Motor neuron (in vitro differentiated cells): Measurements from ENCODE around the gene LRRC37B. TPM values are rescaled to one million over a fixed set of nuclear protein-coding genes. Genes with fewer than 3 reads are reported as not detected.
"Not testable (repeated sequence)": the region's sequence is repeated elsewhere in the genome, so short reads cannot be mapped to it uniquely, and the experiment has no call there.

ENCODE experiments used
- ATAC-seq, 8 experiments: fragments of 200-7000 bp; cut with Tn5 transposase; replicated peaks in 6 of 8; 2 replicates each; pipeline ENCODE4 v1.8.0; 2021; ENCODE audit warnings: mild to moderate bottlenecking in 8 of 8, moderate library complexity in 8 of 8
- H3K27ac ChIP-seq, 2 donors: fragments of 250-450 bp; sonication (Bioruptor Pico); 2 replicates each; pipeline ENCODE4 v1.9.0; 2021; ENCODE audit warnings: antibody characterized with exemption in 2 of 2, mild to moderate bottlenecking in 2 of 2, moderate library complexity in 1 of 2
- H3K4me1 ChIP-seq, 2 donors: fragments of 250-450 bp; sonication (Bioruptor Pico); replicated peaks in 1 of 2; 2 replicates each; pipeline ENCODE4 v1.6.1; 2021; ENCODE audit warnings: antibody characterized with exemption in 2 of 2, mild to moderate bottlenecking in 2 of 2, moderate library complexity in 1 of 2
- H3K4me3 ChIP-seq, 5 donors: fragments of 250-450 bp; sonication (Bioruptor Pico); 2 replicates each; pipeline ENCODE4 v1.9.0; 2021; ENCODE audit warnings: antibody characterized with exemption in 5 of 5, mild to moderate bottlenecking in 5 of 5, moderate library complexity in 4 of 5
- WGBS, 10 experiments: fragments of 450-650 bp; shearing (Covaris generic); methylation state at CpG; one replicate each; pipeline ENCODE4 v1.0.0; 2022; 5-methylcytosine and 5-hydroxymethylcytosine counted together
- in situ Hi-C, 9 experiments: fragments of 400-800 bp; cut with MboI; loops; one replicate each; pipeline ENCODE4 v1.15.0; 2021; ENCODE audit warnings: low sequenced_read_pairs in 9 of 9, low pct_unique_long_range_greater_than_20kb in 2 of 9; ENCODE audit not compliant: unreplicated experiment in 9 of 9
- total RNA-seq, 8 experiments: library from RNA; unstranded; fragments of 300-600 nt; gene quantifications; 2 replicates each; pipeline versions ENCODE4 v1.2.3 to v1.2.4, GENCODE V29; 2022

The LRRC37B gene
- total RNA-seq: 10 to 100 TPM in 7 of 8 experiments, 1 to 10 TPM in 1; 7.3 to 26.1 (median 20.4) TPM

GRCh38 chr17:32006957-32007462 lies at the start of gene LRRC37B:
Gene LRRC37B, plus strand, starts transcription at chr17:32007383. Its CDS starts 14,010 bp downstream, at chr17:32021393.
- H3K4me1 ChIP-seq: peaks cover 0 to 4% of the 10 kb centered on the region in 2 donors
- H3K27ac ChIP-seq: peak within 1 kb of the TSS; percentile 72 to 86
- WGBS, 10 experiments: no CpG with 5 or more reads among the region's 51 CpGs
- in situ Hi-C loops: no loop called here
- peak; percentile 93 to 97 (median 97) for ATAC-seq
- peak within 1 kb of the TSS; percentile 72 to 96 (median 87) for H3K4me3 ChIP-seq

- ATAC-seq, H3K4me1 ChIP-seq, H3K4me3 ChIP-seq, H3K27ac ChIP-seq: not testable (repeated sequence)
- 75 to 100% (median 97%) methylated on average over 1 to 5 of the region's 8 CpGs; no CpG with 5 or more reads in 2 of the 10 experiments for WGBS, 10 experiments
- in situ Hi-C loops: loop anchor here in 1 of 9 experiments (25.0 kb wide), 1 partner anchor 1202 kb away; no protein-coding TSS in a partner anchor
Measured at GRCh38 chr17:31964131-31964530, 43.1 kb upstream of the LRRC37B start.

DNA sequence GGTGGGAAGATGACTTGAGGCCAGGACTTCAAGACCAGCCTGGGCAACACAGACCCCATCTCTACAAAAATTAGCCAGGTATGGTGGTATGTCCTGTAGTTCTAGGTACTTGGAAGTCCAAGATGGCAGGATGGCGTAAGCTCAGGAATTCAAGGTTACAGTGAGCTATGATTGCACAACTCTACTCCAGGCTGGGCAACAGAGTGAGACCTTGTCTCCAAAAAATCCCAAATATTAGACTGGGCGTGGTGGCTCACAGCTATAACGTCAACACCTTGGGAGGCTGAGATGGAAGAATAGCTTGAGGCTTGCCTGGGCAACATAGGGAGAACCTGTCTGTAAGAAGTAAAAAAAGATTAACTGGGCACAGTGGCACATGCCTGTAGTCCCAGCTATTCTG lies 39.5 kb upstream of the LRRC37B start:
- in situ Hi-C loops: loop anchor here in 1 of 9 experiments (25.0 kb wide), 1 partner anchor 1205 kb away; no protein-coding TSS in a partner anchor
- ATAC-seq: no peak
- no peak overlapping the region for H3K4me3 ChIP-seq
- 93 to 100% (median 100%) methylated on average over 1 to 3 of the region's 3 CpGs; no CpG with 5 or more reads in 5 of the 10 experiments for WGBS, 10 experiments
- no peak overlapping the region for H3K27ac ChIP-seq
- H3K4me1 ChIP-seq: no peaks in the 10 kb centered on the region

DNA sequence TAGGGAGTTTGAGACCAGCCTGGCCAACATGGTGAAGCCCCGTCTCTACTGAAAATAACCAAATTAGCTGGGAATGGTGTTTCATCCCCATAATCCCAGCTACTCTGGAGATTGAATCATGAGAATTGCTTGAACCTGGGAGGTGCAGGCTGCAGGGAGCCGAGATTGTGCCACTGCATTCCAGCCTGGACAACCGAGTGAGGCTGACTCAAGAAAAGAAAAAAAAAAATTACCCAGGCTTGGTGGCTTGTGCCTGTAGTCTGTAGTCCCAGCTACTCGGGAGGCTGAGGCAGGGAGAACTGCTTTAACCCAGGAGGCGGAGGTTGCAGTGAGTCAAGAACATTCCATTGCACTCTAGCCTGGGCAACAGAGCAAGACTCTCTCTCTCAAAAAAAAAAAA lies 36.8 kb upstream of the LRRC37B start:
- in situ Hi-C loops: loop anchor here in 1 of 9 experiments (25.0 kb wide), 1 partner anchor 1208 kb away; no protein-coding TSS in a partner anchor
- not testable (repeated sequence) for H3K4me1 ChIP-seq, H3K4me3 ChIP-seq, H3K27ac ChIP-seq, ATAC-seq
- WGBS, 10 experiments: 62 to 100% (median 91%) methylated on average over 1 to 5 of the region's 5 CpGs; no CpG with 5 or more reads in 2 of the 10 experiments

GRCh38 chr17:31974269-31975071 lies 32.7 kb upstream of the LRRC37B start:
- in situ Hi-C loops: loop anchor here in 1 of 9 experiments (25.0 kb wide), 1 partner anchor 1212 kb away; no protein-coding TSS in a partner anchor
- H3K4me3 ChIP-seq, H3K4me1 ChIP-seq, H3K27ac ChIP-seq, ATAC-seq: not testable (repeated sequence)
- 92 to 100% (median 98%) methylated on average over 1 to 11 of the region's 14 CpGs; no CpG with 5 or more reads in 4 of the 10 experiments for WGBS, 10 experiments

DNA sequence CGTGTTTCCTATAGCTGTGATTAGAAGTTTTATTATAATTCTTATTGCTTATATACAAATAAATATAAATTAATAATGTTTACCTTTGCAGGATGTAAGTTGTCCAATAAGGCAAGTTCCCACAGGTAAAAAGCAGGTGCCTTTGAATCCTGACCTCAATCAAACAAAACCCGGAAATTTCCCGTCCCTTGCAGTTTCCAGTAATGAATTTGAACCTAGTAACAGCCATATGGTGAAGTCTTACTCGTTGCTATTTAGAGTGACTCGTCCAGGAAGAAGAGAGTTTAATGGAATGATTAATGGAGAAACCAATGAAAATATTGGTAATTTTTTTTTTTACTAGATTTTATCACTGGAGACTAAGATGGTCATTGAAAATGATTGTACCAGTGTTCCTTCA lies 31.8 kb upstream of the LRRC37B start:
- WGBS, 10 experiments: 48 to 100% (median 83%) methylated on average over 1 to 3 of the region's 5 CpGs; no CpG with 5 or more reads in 3 of the 10 experiments
- in situ Hi-C loops, H3K4me3 ChIP-seq, H3K27ac ChIP-seq, H3K4me1 ChIP-seq, ATAC-seq: not testable (repeated sequence)

GRCh38 chr17:31991821-31992220 lies 15.4 kb upstream of the LRRC37B start:
- WGBS, 10 experiments: 90 to 100% (median 100%) methylated on average over 1 to 8 of the region's 8 CpGs; no CpG with 5 or more reads in 4 of the 10 experiments
- H3K4me3 ChIP-seq, ATAC-seq, H3K4me1 ChIP-seq, H3K27ac ChIP-seq, in situ Hi-C loops: not testable (repeated sequence)

GRCh38 chr17:31997005-31997404 lies 10.2 kb upstream of the LRRC37B start:
- Histone ChIP-seq H3K27ac (no peak overlapping the region), H3K4me3 (no peak overlapping the region), H3K4me1 (no peaks in the 10 kb centered on the region)
- in situ Hi-C loops: no loop called here
- ATAC-seq: no peak
- WGBS, 10 experiments: 75 to 100% (median 94%) methylated on average over 1 to 5 of the region's 6 CpGs

DNA sequence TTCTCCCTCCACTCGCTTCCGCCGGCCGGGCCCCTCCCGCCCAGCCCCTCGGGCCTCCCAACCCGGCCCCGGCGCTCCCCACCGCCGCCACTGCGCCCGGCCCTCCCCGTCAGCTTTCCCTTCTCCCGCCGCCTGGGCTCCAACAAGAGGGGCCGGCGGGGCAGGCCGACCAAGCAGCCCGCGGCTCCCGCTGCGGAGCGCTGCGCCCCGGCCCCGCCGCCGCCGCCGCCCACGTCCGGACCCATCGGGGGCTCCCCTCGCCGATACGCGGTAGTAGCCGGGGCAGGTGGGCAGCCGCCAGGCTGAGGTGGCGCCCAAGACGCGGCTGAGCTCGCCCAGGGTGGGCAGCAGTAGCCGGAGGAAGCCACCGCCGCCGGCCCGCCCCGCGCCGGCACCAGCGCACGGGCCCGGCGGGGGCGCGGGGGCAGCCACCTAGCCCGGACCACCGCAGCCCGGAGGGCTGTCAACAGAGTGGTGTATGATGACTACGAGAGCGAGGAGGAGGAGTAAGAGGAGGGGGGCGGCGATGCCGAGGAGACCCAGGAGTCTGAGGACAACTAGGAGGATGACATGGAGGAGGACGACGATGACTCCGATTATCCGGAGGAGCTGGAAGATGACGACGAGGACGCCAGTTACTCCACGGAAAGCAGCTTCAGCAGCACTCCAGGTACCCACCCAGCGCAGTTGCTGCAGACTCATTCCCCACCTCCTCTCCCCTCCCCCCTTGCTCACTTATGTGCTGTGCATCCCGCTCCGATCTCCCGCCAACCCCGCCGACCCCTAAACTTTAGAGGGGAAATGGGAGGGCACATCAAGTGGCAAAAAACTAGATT lies 498 bp downstream of the LRRC37B start:
- peak; percentile 69 to 80 (median 76) for ATAC-seq
- in situ Hi-C loops: no loop called here
- Histone ChIP-seq H3K4me1 (peaks cover 0 to 4% of the 10 kb centered on the region in 2 donors), H3K27ac (peak overlapping the region; percentile 72 to 86), H3K4me3 (peak overlapping the region; percentile 72 to 96 (median 87))
- 0% methylated on average over 1 to 7 of the region's 80 CpGs; no CpG with 5 or more reads in 6 of the 10 experiments for WGBS, 10 experiments

DNA sequence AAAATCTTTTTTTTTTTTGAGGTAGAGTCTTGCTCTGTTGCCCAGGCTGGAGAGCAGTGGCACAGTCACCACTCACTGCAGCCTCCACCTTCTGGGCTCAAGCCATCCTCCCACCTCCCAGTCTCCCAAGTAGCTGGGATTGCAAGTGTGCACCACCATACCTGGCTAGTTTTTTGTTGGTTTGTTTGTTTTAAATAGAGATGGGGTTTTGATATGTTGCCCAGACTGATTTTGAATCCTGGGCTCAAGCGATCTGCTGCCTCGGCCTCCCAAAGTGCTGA lies 2.0 kb downstream of the LRRC37B start:
- in situ Hi-C loops: no loop called here
- 90 to 100% (median 97%) methylated on average over 1 to 2 of the region's 2 CpGs; no CpG with 5 or more reads in 6 of the 10 experiments for whole genome bisulfite sequencing, 10 experiments
- Histone ChIP-seq H3K4me1 (peaks cover 0 to 4% of the 10 kb centered on the region in 2 donors), H3K27ac (no peak overlapping the region), H3K4me3 (peak overlapping the region in 3 of 5 donors; percentile 72 to 96 (median 92))
- no peak for ATAC-seq

- no peak for ATAC-seq
- peaks cover 0 to 4% of the 10 kb centered on the region in 2 donors for H3K4me1 ChIP-seq
- H3K4me3 ChIP-seq: peak overlapping the region in 1 of 5 donors; percentile 8
- 75 to 100% (median 85%) methylated on average over 1 to 4 of the region's 4 CpGs; no CpG with 5 or more reads in 2 of the 10 experiments for WGBS, 10 experiments
- no peak overlapping the region for H3K27ac ChIP-seq
- in situ Hi-C loops: no loop called here
Measured at GRCh38 chr17:32010114-32010513, 2.9 kb downstream of the LRRC37B start.

DNA sequence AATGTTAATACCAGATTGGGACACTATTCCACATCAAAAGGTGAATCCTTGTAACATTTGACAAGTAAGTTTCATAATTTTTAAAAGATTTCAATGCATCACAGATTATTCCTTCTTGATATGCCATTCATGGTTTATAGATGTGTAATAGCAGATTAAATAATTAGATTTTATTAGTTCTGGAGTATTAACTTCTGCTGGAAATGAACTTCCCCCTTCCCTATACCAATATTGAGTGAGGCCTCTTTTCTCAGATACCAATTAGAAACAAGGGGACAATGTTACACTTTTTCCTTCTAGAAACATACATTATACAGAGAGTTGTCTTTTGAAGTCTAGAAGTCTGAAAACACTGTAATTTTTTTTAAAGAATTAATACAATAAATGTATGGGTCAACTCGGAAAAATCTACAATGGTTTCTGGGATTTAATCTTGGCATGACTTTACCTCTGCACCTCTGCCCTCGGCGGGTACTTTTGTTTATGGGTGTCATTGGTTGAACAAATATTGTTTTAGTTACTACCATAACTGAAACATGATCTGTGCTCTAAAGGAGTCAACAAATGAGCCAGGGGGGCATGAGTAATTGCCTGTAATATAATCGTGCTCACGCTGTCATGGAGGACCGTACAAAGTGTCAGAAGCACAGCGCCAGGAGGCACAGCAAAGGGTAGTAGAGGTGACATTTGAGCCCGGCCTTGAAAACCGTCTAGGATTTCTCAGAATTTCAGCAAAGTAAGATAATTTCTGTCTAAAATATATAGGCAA lies 8.2 kb downstream of the LRRC37B start:
- H3K4me3 ChIP-seq: no peak overlapping the region
- no peaks in the 10 kb centered on the region for H3K4me1 ChIP-seq
- in situ Hi-C loops: no loop called here
- WGBS, 10 experiments: 65 to 100% (median 89%) methylated on average over 2 to 7 of the region's 9 CpGs; no CpG with 5 or more reads in 2 of the 10 experiments
- no peak overlapping the region for H3K27ac ChIP-seq
- no peak for ATAC-seq
